Measurements from ENCODE around the gene TBC1D24.

- TF ChIP-seq CTCF (IDR thresholded peaks at IDR 0.05 in 4 of 5, conservative IDR thresholded peaks at IDR 0.05 in 1 of 5) = no peak
- no peak for TF ChIP-seq POLR2A (IDR thresholded peaks at IDR 0.05)
Measured at GRCh38 chr16:2492292-2492691, 17.4 kb downstream of the TBC1D24 start.
